B cell (primary cell): Measurements from ENCODE around the gene CCDC137. TPM values are rescaled to one million over a fixed set of nuclear protein-coding genes. Genes with fewer than 3 reads are reported as not detected.

Experiments
- ATAC-seq: fragments of 200-7000 bp; cut with Tn5 transposase; one replicate; pipeline ENCODE4 v1.10.0; 2021; ENCODE audit warnings: low read depth, mild to moderate bottlenecking, moderate number of reproducible peaks, moderate library complexity
- CTCF ChIA-PET: fragments of 350-600 bp; sonication (Branson Sonifier 250); formaldehyde crosslinking; loops from one replicate; lab custom pipeline; 2021; ENCODE audit warnings: antibody characterized with exemption, inconsistent platforms; lab: Charles Lee
- POLR2A ChIA-PET: fragments of 350-600 bp; sonication (Branson Sonifier 250); formaldehyde crosslinking; loops from one replicate; lab custom pipeline; 2021; ENCODE audit warnings: antibody characterized with exemption; lab: Charles Lee
- DNase-seq: peaks from one replicate; pipeline ENCODE4 v3.0.0; 2013
- H2AFZ ChIP-seq: 2 replicates; pipeline ENCODE4 v1.6.1; 2012; ENCODE audit warnings: mild to moderate bottlenecking, low read depth, low read length; ENCODE audit not compliant: insufficient read depth, poor library complexity, severe bottlenecking
- H3K27ac ChIP-seq, 2 donors: 1 replicate in 1 of 2; 2 replicates in 1 of 2; pipeline ENCODE4 v1.5.1; 2012 to 2013; ENCODE audit warnings: low read length in 2 of 2, mild to moderate bottlenecking in 2 of 2, moderate library complexity in 1 of 2
- H3K27me3 ChIP-seq, 4 experiments: fragments of 200-600 bp in 1 of 4; sonication (generic) in 1 of 4; replicated peaks in 1 of 4; 1 replicate in 2 of 4; 2 replicates in 2 of 4; pipeline versions ENCODE4 v1.6.1 to v1.7.0; 2013 to 2016; ENCODE audit warnings: low read length in 3 of 4, mild to moderate bottlenecking in 2 of 4, mixed read lengths in 1 of 4, moderate library complexity in 1 of 4; ENCODE audit not compliant: insufficient read depth in 4 of 4, control insufficient read depth in 3 of 4; ENCODE audit errors: control extremely low read depth in 1 of 4
- H3K36me3 ChIP-seq, 2 experiments: replicated peaks in 1 of 2; 1 replicate in 1 of 2; 2 replicates in 1 of 2; pipeline versions ENCODE4 v1.6.1 to v1.7.1; 2013; ENCODE audit warnings: low read length in 1 of 2; ENCODE audit not compliant: insufficient read depth in 2 of 2, control insufficient read depth in 1 of 2; ENCODE audit errors: control extremely low read depth in 1 of 2, extremely low read depth in 1 of 2
- H3K4me1 ChIP-seq, 2 donors: fragments of 200-600 bp in 1 of 2; sonication (generic) in 1 of 2; 1 replicate in 1 of 2; 2 replicates in 1 of 2; pipeline versions ENCODE4 v1.5.1 to v1.6.1; 2013 to 2017; ENCODE audit warnings: low read length in 2 of 2; ENCODE audit not compliant: control insufficient read depth in 2 of 2, insufficient read depth in 2 of 2
- H3K4me2 ChIP-seq: replicated peaks from 2 replicates; pipeline ENCODE3; 2012; ENCODE audit warnings: mild to moderate bottlenecking, low read depth, low read length; ENCODE audit not compliant: poor library complexity, severe bottlenecking
- H3K4me3 ChIP-seq, 5 experiments: fragments of 200-600 bp in 1 of 5; sonication (generic) in 1 of 5; 1 replicate in 3 of 5; 2 replicates in 2 of 5; pipeline versions ENCODE4 v1.5.1 to v1.7.0; 2011 to 2016; ENCODE audit warnings: low read length in 4 of 5, mild to moderate bottlenecking in 4 of 5, low read depth in 2 of 5, control low read depth in 1 of 5, moderate library complexity in 1 of 5; ENCODE audit not compliant: insufficient read depth in 1 of 5; ENCODE audit errors: control extremely low read depth in 1 of 5, extremely low read depth in 1 of 5
- H3K79me2 ChIP-seq: fragments of 200-600 bp; sonication (generic); one replicate; pipeline ENCODE4 v1.6.0; 2016; ENCODE audit warnings: low read length; ENCODE audit not compliant: control insufficient read depth, insufficient read depth
- H3K9ac ChIP-seq: fragments of 200-600 bp; sonication (generic); 2 replicates; pipeline ENCODE4 v1.6.1; 2017; ENCODE audit warnings: mild to moderate bottlenecking, low read length, moderate library complexity
- H3K9me3 ChIP-seq, 3 donors: one replicate each; pipeline versions ENCODE4 v1.6.1 to v1.7.1; 2013; ENCODE audit warnings: low read length in 2 of 3; ENCODE audit not compliant: control insufficient read depth in 2 of 3, insufficient read depth in 1 of 3; ENCODE audit errors: control extremely low read depth in 1 of 3
- H4K20me1 ChIP-seq: 2 replicates; pipeline ENCODE4 v1.6.0; 2012; ENCODE audit warnings: mild to moderate bottlenecking, low read length; ENCODE audit not compliant: insufficient read depth, control insufficient read depth, poor library complexity, severe bottlenecking
- H3K27ac Mint-ChIP-seq: one replicate; pipeline ENCODE4 v1.8.0; 2021; ENCODE audit warnings: mixed read lengths
- H3K27me3 Mint-ChIP-seq: one replicate; pipeline ENCODE4 v1.8.0; 2021; ENCODE audit warnings: mixed read lengths
- H3K4me1 Mint-ChIP-seq: one replicate; pipeline ENCODE4 v1.8.0; 2021; ENCODE audit warnings: mixed read lengths
- H3K4me3 Mint-ChIP-seq: one replicate; pipeline ENCODE4 v1.8.0; 2021; ENCODE audit warnings: mixed read lengths
- H3K9me3 Mint-ChIP-seq: one replicate; pipeline ENCODE4 v1.8.0; 2022; ENCODE audit warnings: mixed read lengths; ENCODE audit not compliant: insufficient read depth
- EZH2 ChIP-seq: IDR thresholded peaks from 2 replicates; pipeline ENCODE4 v1.6.1; 2012; ENCODE audit warnings: borderline replicate concordance, low read depth, mild to moderate bottlenecking, moderate library complexity, low read length; ENCODE audit not compliant: insufficient read depth, poor library complexity, severe bottlenecking
- WGBS: methylation state at CpG from one replicate; pipeline ENCODE4 v1.1.5; 2013; ENCODE audit warnings: missing lambda C conversion rate; ENCODE audit not compliant: insufficient coverage; 5-methylcytosine and 5-hydroxymethylcytosine counted together
- intact Hi-C: fragments of 100-400 bp; cut with micrococcal nuclease; formaldehyde crosslinking; loops from one replicate; pipeline ENCODE4 v1.10.0; 2022
- polyA plus RNA-seq: library from polyadenylated mRNA; depleted of rRNA; stranded (reverse); fragments of >200 nt; gene quantifications from 2 replicates; pipeline ENCODE4 v1.2.3, GENCODE V29; 2012
- total RNA-seq, 2 donors: library from RNA; stranded (reverse); fragments of 120-200 nt in 1 of 2; gene quantifications; 1 replicate in 1 of 2; 2 replicates in 1 of 2; pipeline versions ENCODE4 v1.2.3 to v1.2.4, GENCODE V29; 2013 to 2022
- TF ChIP-seq, protein P1 (sequence below): fragments of 200-600 bp; IDR thresholded peaks from one replicate; pipeline ENCODE4 v1.8.0; 2022; ENCODE audit warnings: antibody characterized with exemption, mild to moderate bottlenecking

The CCDC137 gene
- total and polyA plus RNA-seq, 2 donors (not counting 1 experiment from before 2014, with no cell fraction given): 18.8 to 36.0 TPM

DNA sequence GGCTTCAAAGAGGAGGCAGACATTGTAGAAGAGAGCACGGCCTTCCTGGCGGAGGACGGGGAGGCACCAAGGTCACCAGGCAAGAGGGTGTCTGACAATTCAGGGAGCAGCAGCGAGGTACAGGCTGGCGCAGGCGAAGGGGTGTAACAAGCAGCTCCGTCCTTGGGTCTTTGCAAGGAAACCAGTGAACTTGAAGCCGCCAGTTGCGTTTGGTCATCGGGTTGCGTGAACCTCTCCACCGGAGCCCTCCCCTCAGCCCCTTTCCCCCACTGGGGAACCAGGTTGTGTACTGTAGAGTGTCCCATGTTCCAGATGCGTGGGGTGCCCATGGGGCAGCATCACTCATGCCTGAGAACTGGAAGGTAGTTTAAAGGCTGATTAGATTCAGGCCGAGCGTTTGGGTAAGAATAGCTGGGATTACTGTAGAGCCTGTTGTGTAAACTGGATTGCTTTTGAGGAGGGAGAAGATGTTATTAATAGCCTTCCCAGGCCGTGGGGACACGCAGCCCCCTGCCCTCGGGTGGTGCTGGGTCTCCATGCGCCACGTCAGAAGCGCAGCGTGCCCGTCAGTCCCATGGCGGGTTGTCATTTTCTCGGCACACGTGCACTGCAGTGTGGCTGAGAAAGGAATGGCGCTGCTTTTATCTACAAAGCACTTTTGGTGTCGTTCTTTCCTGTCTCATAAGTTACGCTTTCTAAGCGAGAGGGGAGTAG lies 39.1 kb downstream of the CCDC137 start:
- Histone ChIP-seq H4K20me1 (peaks cover 19% of the 10 kb centered on the region), H3K4me3 (no peak overlapping the region), H3K4me1 (peaks cover 27 to 38% of the 10 kb centered on the region in 2 donors), H3K27ac (no peak overlapping the region), H3K36me3 (peaks cover 0 to 21% of the 10 kb centered on the region in 2 experiments), H3K79me2 (peaks cover 39% of the 10 kb centered on the region), H3K4me2 (no peak overlapping the region), H3K9me3 (no peaks in the 10 kb centered on the region), H2AFZ (no peak overlapping the region), H3K27me3 (no peaks in the 10 kb centered on the region), H3K9ac (no peak overlapping the region)
- Mint-ChIP-seq H3K4me3 (peak overlapping the region; percentile 45), H3K27ac (no peak overlapping the region), H3K4me1 (peaks cover 36% of the 10 kb centered on the region), H3K27me3 (no peaks in the 10 kb centered on the region), H3K9me3 (no peaks in the 10 kb centered on the region)
- intact Hi-C loops: no loop called here
- no peak for ATAC-seq
- WGBS: 93% methylated on average over 20 of the region's 30 CpGs
- DNase-seq: no peak
- TF ChIP-seq, protein P1, sequence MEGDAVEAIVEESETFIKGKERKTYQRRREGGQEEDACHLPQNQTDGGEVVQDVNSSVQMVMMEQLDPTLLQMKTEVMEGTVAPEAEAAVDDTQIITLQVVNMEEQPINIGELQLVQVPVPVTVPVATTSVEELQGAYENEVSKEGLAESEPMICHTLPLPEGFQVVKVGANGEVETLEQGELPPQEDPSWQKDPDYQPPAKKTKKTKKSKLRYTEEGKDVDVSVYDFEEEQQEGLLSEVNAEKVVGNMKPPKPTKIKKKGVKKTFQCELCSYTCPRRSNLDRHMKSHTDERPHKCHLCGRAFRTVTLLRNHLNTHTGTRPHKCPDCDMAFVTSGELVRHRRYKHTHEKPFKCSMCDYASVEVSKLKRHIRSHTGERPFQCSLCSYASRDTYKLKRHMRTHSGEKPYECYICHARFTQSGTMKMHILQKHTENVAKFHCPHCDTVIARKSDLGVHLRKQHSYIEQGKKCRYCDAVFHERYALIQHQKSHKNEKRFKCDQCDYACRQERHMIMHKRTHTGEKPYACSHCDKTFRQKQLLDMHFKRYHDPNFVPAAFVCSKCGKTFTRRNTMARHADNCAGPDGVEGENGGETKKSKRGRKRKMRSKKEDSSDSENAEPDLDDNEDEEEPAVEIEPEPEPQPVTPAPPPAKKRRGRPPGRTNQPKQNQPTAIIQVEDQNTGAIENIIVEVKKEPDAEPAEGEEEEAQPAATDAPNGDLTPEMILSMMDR: no peak
- no peak for TF ChIP-seq EZH2
- CTCF ChIA-PET: no interaction called here
- POLR2A ChIA-PET: no interaction called here

DNA sequence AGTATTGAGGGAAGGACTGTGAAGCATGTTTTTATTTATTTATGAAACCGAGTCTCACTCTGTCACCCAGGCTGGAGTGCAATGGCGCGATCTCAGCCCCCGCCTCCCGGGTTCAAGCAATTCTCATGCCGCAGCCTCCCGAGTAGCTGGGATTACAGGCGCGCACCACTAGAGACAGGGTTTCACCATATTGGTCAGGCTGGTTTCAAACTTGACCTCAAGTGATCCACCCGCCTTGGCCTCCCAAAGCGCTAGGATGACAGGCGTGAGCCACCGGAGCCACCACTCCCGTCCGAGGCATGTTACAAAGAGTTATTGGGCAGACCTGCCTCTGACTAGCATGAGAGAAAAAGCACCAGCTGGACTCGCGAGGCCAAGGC lies 39.7 kb downstream of the CCDC137 start:
- ChIA-PET CTCF (no interaction called here), POLR2A (no interaction called here)
- Histone ChIP-seq H3K4me3 (no peak overlapping the region), H3K79me2 (peaks cover 33% of the 10 kb centered on the region), H3K4me2 (no peak overlapping the region), H3K36me3 (peaks cover 0 to 16% of the 10 kb centered on the region in 2 experiments), H3K4me1 (peaks cover 32 to 39% of the 10 kb centered on the region in 2 donors), H3K9me3 (no peaks in the 10 kb centered on the region), H3K9ac (no peak overlapping the region), H3K27me3 (peaks cover 0 to under 1% (median 0%) of the 10 kb centered on the region in 4 experiments), H4K20me1 (peaks cover 14% of the 10 kb centered on the region), H3K27ac (no peak overlapping the region), H2AFZ (no peak overlapping the region)
- no peaks in the 10 kb centered on the region for H3K27me3 Mint-ChIP-seq
- H3K4me3 Mint-ChIP-seq: no peak overlapping the region
- peaks cover 36% of the 10 kb centered on the region for H3K4me1 Mint-ChIP-seq
- no peaks in the 10 kb centered on the region for H3K9me3 Mint-ChIP-seq
- TF ChIP-seq, protein P1: no peak
- no peak for TF ChIP-seq EZH2
- no peak overlapping the region for H3K27ac Mint-ChIP-seq
- DNase-seq: no peak
- no peak for ATAC-seq
- intact Hi-C loops: no loop called here
- 95% methylated on average over 17 of the region's 17 CpGs for WGBS
